Subcutaneous adipose tissue (tissue), 4 donors: Measurements from ENCODE around the gene PDE4D. TPM values are rescaled to one million over a fixed set of nuclear protein-coding genes. Genes with fewer than 3 reads are reported as not detected.

Experiments used
- CTCF ChIP-seq: fragments of 450-650 bp; IDR thresholded peaks from one replicate; pipeline ENCODE4 v1.5.1; 2016; ENCODE audit warnings: low read depth, mild to moderate bottlenecking, control low read depth, antibody characterized with exemption, moderate library complexity
- total RNA-seq, 4 donors: library from RNA; depleted of rRNA; stranded (reverse); fragments of >200 nt; gene quantifications; one replicate each; pipeline ENCODE4 v1.1.0, GENCODE V29; 2016

PDE4D gene
- total RNA-seq, 4 donors from 2014 or later = 15.0 to 24.0 (median 18.5) TPM

GRCh38 chr5:59764361-59764760 lies 129.2 kb downstream of the PDE4D start:
- no peak for TF ChIP-seq CTCF

GRCh38 chr5:59763541-59763940 lies 130.0 kb downstream of the PDE4D start:
- no peak for TF ChIP-seq CTCF

- no peak for TF ChIP-seq CTCF
Observed at GRCh38 chr5:59760785-59761348, 132.7 kb downstream of the PDE4D start.

- TF ChIP-seq CTCF = no peak
Observed at GRCh38 chr5:59759600-59760351, 133.8 kb downstream of the PDE4D start.

- TF ChIP-seq CTCF = no peak
Observed at GRCh38 chr5:59758566-59758965, 135.0 kb downstream of the PDE4D start.

- TF ChIP-seq CTCF = no peak
Observed at GRCh38 chr5:59757442-59757841, 136.1 kb downstream of the PDE4D start.

GRCh38 chr5:59756373-59757035 lies 137.0 kb downstream of the PDE4D start:
- TF ChIP-seq CTCF = no peak
